Stimulated activated CD4-positive, alpha-beta T cell treated with anti-CD3 and anti-CD28 coated beads, Interleukin-15, amount 100 ng/mL, for 1 hour (primary cell): ENCODE data around the gene FN1.

ENCODE experiments used
- DNase-seq, 2 donors: peaks; one replicate each; pipeline ENCODE4 v3.0.0-alpha.2; 2020; ENCODE audit warnings: low read depth in 1 of 2, low spot score in 1 of 2

Gene FN1

DNA sequence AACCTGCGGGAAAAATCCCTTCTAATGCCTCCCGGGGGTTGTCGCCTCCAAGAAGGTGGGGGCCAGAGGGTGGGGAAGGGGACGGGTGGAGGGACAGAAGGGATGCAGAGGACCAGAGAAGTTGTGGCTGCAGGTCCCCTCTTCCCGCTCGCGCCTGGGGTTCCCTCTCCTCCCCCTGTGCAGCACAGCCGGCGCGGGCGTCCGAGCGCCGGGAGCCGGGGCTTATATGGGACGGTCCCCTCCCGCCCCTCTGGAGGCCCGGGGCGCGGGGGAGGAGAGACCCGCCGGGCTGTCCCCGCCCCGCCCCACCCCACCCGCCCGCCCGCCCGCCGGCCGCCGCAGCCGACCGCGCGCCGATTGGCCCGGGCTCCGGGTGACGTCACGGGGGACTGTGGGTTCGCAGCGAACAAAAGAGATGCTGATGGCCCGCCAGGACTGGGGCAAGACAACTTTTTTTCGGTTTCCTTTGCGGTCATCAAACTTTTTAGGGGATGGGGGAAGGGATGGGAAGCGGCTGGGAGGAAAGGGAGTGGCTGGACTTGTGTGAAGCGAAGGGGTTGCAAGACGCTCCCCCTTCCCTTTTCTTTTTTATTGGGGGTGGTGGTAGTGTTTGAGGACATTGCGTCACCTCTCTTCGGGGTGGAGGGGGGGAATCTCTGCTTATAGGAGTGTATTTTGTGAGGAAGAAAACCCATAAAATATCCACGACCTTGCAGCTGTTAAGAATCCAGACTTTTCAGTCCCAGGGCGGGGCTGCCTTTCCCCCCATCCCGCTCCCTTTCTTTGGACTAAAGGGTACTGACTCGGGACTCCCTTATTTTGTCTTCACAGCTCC, at the start of gene FN1:
FN1 (minus strand) TSS at position 199 of the 835 bp plus-strand sequence. CDS start 266 bp downstream, outside the sequence.
- DNase-seq, result peak in 1 of 2 donors; percentile 32

DNA sequence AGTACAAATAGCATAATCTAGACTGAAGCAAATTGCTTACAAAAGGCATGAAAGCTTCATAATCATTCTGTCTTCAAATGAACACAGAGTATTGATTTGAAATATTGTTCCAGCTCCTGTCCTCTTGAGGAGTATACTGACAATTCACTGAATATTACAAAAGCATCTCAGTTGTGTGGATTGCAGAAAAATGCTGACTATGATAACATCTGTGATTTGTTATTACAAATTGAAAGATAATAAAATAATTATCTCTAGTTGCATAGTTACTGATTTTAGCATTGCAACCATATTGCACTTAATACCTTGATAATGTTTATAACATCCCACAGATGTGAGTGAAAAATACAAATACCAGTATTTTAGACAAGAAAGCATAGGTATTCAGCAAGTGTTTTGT, 49.2 kb upstream of the FN1 start:
- DNase-seq, result no peak

- DNase-seq, result no peak
Measured at GRCh38 chr2:215484570-215484969, 48.7 kb upstream of the FN1 start.

DNA sequence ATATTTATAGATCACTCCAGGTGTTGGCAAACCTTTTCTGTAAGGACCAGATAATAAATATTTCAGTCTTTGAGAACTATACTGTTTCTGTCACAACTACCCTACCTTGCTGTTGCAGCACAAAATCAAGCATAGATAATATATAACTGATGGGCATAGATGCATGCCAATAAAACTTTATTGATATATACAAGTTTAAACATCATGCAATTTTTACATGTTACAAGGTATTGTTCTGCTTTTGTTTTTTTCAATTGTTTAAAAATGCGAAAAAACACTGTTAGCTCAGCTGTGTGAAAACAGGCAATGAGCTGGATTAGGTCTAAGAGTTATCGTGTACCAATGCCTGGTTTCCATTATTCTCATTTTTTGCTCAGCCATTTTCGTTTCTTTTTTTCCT, 47.6 kb upstream of the FN1 start:
- DNase-seq, result no peak

DNA sequence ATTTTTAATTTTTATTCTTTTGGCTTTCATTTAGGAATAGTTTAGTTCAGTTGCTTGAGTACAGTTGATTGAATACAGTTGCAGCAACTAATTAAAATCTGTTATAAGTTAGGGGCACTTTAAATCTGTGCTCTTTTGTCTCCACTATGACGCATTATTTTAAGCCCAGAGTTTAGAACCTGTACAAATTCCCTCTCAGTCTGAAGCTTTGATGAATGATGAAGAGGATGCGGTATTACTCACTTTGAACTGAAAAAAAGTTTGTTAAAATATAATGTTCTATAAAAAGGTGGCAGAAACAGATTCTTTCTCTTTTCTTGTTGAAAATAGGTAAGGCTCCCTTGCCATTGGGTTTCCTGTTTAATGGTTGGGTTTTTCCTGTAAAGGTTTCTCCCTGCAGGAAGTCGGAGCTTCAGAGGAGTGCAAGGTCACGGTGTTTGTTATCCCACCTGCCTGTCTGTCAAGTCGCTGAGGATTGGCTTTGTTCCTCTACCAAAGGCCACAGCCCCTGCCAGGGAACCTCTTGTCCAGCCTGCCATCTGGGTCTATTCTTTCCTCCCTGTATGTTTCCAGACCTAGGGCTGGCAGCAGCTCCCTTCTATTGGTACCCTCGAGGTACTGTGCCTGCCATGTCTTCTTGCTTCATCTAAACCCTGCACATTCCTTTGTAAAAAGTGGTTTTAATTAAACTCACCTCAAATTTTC, 43.8 kb upstream of the FN1 start:
- DNase-seq, result no peak

- DNase-seq, result no peak
Measured at GRCh38 chr2:215479121-215479520, 43.3 kb upstream of the FN1 start.

DNA sequence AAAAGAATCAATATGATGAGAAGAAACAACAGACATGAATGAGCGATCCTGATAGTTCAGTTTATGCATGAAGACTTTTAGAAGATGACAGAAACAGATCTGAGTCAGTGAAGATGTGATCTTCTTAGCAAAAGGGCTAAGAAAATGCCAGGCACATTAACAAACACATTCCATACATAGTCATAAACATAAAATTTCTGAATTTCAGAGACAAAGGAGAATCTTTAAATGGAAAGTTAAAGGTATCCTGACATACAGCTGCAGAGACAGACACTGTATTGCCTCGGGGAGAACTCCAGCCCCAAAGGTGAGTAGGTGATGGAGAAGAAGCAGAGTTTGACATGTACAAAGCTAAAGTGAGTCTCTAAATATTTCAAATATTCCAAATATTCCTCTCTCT, 40.6 kb upstream of the FN1 start:
- DNase-seq, result no peak

DNA sequence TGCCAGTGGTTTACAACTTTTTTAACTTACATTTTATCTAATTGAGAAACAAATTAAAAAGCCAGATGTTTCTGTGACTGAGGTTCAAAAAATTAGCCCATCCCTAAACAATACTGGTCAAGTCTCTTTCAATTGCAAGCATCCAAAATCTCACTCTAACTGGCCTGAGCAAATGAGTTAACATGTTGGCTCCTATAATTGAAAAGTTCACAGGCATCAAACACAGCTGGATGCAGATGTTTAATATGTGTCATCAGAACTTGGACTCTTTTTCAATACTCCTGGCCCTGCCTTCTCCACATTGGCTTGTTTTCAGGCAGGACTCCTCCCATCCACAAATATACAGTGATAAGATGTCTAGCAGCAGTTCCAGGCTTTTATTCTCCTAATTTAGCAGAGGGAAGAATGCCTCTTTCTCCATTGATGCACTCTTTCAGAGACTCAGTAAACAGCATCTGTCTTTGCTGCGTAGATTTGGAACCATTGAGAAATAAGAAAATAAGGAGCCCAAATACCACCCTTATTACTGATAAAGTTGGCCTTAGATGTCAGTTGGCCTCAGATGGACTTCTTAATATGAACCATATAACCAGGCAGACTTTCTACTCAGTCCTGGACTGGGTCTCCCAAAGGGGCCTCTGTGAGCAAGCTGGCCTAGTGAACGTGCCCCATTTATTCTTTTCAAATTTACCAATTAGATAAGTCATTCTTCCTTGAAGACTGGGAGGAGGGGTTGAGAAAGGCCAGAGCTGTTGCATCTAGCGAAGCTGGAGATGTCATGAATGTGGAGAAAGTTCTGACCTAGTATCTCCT, 30.4 kb upstream of the FN1 start:
- DNase-seq, result no peak

- no peak for DNase-seq
Measured at GRCh38 chr2:215465256-215465655, 29.4 kb upstream of the FN1 start.

- DNase-seq, result no peak
Measured at GRCh38 chr2:215461836-215462532, 26.1 kb upstream of the FN1 start.

- DNase-seq, result no peak
Measured at GRCh38 chr2:215460682-215461382, 25.0 kb upstream of the FN1 start.

GRCh38 chr2:215455958-215456357, 20.1 kb upstream of the FN1 start:
- no peak for DNase-seq

DNA sequence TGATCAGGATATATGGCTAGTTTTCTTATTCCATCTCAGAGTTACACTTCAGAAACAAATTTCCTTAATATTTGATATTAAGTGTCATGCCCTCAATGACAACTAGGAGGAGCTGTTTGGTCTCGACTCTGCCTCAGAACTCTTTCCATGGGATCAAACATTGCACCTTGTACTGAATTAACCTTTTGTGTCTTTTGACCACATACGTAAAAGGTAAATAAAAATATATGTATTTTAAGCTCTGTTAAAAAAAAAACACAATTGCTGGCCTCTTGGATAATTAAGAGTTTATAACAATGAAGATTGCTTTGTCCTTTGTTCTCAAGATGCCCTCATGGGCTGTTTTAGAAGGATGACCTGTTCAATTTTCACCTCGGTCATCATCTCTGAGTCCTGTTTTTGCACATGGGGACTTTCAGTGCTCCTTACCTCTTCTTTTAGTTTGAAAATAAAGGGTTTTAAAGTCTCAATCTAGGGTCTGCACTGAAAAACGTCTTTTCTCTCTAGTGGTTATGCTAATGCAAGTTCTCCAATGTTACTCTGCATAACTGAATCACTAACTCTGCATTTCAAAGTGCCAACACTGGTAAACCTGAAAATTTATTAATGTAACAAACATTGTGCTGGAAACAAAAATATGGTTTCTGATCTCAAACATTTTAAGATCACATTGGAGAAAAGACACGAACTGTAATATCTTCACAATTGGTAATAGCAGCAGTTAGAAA, 18.8 kb upstream of the FN1 start:
- DNase-seq, result no peak

DNA sequence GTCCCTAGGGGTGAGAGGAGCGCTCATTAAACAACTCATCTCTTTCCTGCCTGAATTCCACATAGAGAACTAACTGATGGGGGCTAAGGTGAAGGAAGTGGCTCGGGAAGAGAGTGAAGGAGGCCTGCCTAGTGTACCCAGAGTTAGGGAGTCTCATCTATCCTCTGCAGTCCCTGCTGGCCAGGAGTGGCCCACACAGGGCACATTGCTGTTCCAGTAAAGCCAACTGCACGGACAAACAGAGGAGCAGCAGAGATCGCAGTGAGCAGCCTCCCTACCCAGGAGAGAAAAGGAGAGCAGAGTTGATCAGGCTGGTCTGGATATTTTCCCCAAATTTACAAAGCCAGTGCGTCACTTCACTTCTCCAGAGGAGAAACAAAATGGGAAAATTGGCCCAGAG, 16.9 kb upstream of the FN1 start:
- no peak for DNase-seq

DNA sequence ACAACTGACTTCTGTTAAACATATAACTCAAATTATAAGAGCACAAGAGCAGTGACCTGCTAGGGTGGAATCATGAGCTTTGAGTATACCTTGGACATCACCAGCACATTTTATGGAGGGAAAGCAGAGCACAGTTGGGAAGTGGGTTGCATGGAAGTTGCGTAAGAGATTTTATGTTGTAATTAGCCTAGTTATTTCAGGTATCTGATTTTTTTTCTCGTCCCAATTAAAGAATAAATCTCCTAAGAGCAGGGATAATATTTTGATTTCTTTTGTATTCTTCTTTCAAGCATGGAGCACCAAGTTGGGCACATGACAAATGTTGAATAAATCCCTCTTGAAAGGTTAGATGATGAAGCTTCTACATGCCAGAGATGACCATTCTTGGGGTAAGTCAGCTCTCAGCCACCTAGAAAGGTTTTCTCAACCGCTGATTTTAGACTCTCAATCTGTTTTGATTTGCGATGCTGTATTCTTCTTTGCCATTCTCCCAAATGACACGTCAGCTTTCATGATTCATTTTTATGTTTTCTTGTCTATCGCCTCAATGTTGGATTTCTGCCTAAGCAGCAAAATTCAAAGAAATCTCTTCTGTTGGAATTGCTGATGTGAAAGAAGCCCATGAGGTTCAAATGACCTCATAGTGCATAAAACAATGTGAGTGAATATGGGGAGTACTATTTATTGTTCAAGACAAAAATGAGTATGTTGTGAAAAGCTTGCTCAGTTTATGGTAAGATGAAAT, 15.3 kb upstream of the FN1 start:
- no peak for DNase-seq

- DNase-seq, result no peak
Measured at GRCh38 chr2:215450188-215451011, 14.5 kb upstream of the FN1 start.

GRCh38 chr2:215447673-215448081, 11.8 kb upstream of the FN1 start:
- no peak for DNase-seq

DNA sequence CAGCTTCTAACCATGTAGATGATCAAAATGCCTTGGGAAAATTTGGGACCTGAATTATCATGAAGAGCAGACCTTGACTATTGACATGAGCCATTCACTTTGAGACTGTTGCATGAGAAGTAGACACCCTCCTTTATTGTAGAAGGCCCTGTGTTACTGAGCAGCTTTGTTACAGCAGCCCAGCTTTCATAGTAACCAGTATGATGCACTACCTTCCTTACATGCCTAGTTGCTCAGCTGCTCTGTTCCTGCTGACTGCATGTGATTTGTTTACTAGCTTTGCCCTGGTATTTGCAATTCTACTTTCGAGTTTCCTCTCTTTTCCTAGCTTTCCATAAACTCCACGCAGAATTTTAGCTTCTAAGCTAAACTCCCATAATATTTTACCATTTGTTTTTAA, 11.2 kb upstream of the FN1 start:
- DNase-seq, result no peak
